ENCODE results near the gene DENND6B.

DENND6B gene

DNA sequence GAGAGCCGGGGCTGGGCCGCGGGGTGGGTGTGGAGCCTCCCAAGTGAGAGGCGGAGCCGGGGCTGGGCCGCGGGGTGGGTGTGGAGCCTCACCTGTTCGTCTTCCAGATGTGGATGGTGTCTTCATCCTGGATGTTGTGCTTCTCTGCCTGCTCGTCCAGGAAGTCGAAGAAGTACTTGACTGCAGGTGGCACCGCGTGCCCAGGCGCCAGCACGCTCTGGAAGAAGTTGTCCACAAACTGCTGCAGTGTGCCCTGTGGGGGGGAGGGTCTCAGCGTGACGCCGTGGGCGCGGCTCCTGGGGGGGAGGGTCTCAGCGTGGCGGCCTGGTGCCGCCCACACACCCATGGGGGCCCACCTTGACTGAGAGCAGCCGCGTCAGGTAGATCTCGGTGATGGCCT lies 49.1 kb downstream of the DENND6B start:
- no peak overlapping the region for H3K27ac ChIP-seq (ENCODE audit: low read length)
- H3K9ac ChIP-seq (ENCODE audit: low read length), result no peak overlapping the region
- no peaks in the 10 kb centered on the region for H3K36me3 ChIP-seq (replicated peaks; ENCODE audit: insufficient read depth, low read length)
- TF ChIP-seq EZH2phosphoT487 (IDR thresholded peaks at IDR 0.05; ENCODE audit: low read length), result no peak
- no peak for TF ChIP-seq EZH2 (optimal IDR thresholded peaks at IDR 0.05; ENCODE audit: low read depth, low read length)
- TF ChIP-seq, protein P1, sequence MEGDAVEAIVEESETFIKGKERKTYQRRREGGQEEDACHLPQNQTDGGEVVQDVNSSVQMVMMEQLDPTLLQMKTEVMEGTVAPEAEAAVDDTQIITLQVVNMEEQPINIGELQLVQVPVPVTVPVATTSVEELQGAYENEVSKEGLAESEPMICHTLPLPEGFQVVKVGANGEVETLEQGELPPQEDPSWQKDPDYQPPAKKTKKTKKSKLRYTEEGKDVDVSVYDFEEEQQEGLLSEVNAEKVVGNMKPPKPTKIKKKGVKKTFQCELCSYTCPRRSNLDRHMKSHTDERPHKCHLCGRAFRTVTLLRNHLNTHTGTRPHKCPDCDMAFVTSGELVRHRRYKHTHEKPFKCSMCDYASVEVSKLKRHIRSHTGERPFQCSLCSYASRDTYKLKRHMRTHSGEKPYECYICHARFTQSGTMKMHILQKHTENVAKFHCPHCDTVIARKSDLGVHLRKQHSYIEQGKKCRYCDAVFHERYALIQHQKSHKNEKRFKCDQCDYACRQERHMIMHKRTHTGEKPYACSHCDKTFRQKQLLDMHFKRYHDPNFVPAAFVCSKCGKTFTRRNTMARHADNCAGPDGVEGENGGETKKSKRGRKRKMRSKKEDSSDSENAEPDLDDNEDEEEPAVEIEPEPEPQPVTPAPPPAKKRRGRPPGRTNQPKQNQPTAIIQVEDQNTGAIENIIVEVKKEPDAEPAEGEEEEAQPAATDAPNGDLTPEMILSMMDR (IDR thresholded peaks at IDR 0.05; ENCODE audit: low read length), result no peak
- H3K27me3 ChIP-seq (replicated peaks; ENCODE audit: insufficient read depth, low read length), result peaks cover 1% of the 10 kb centered on the region; the same call in 1 of the 2 replicates
- H3K9me2 ChIP-seq (replicated peaks; ENCODE audit: insufficient read depth, low read length), result no peaks in the 10 kb centered on the region
- 0 out of 2 replicates have a peak, but pooled peaks cover 7% of the 10 kb centered on the region for H3K4me1 ChIP-seq (ENCODE audit: low read length)
- no peak overlapping the region for H2AFZ ChIP-seq (ENCODE audit: low read length)
- H3K4me2 ChIP-seq (ENCODE audit: low read depth, low read length), result no peak overlapping the region
- H3K79me2 ChIP-seq (ENCODE audit: low read length), result no peaks in the 10 kb centered on the region
- H3K9me3 ChIP-seq (replicated peaks; ENCODE audit: insufficient read depth, low read length), result no peaks in the 10 kb centered on the region
- DNase-seq, result no peak
- H4K20me1 ChIP-seq (ENCODE audit: insufficient read depth, low read length), result no peaks in the 10 kb centered on the region
- peaks cover 4% of the 10 kb centered on the region; the same call in 1 of the 2 replicates for H3F3A ChIP-seq (ENCODE audit: insufficient read depth, low read length)
- H3K4me3 ChIP-seq (ENCODE audit: low read length), result no peak overlapping the region

DNA sequence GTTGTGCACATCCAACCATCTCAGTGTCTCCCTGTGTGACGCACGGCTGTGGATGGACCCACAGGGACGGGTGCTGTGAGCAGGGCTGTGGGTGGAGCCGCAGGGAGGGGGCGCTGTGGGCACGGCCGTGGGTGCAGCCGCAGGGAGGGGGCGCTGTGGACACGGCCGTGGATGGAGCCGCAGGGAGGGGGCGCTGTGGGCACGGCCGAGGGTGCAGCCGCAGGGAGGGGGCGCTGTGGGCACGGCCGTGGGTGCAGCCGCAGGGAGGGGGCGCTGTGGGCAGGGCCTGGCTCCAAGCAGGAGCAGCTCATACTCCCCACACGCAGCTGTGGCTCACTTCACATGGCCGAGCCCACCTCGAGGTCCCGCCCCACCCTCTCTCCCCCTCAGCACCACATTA lies 50.7 kb downstream of the DENND6B start:
- Histone ChIP-seq H3K4me3 (ENCODE audit: low read length) (peak overlapping the region; percentile 12; the same call in 1 of the 2 replicates), H3K27ac (ENCODE audit: low read length) (no peak overlapping the region), H3K27me3 (replicated peaks; ENCODE audit: insufficient read depth, low read length) (peaks cover 12% of the 10 kb centered on the region), H3K9me2 (replicated peaks; ENCODE audit: insufficient read depth, low read length) (no peaks in the 10 kb centered on the region), H3K79me2 (ENCODE audit: low read length) (no peaks in the 10 kb centered on the region), H4K20me1 (ENCODE audit: insufficient read depth, low read length) (no peaks in the 10 kb centered on the region), H3K9me3 (replicated peaks; ENCODE audit: insufficient read depth, low read length) (no peaks in the 10 kb centered on the region), H3K36me3 (replicated peaks; ENCODE audit: insufficient read depth, low read length) (no peaks in the 10 kb centered on the region), H3K4me2 (ENCODE audit: low read depth, low read length) (peak overlapping the region; percentile 50), H2AFZ (ENCODE audit: low read length) (no peak overlapping the region), H3F3A (ENCODE audit: insufficient read depth, low read length) (peaks cover 4% of the 10 kb centered on the region; the same call in 1 of the 2 replicates), H3K4me1 (ENCODE audit: low read length) (peaks cover 11% of the 10 kb centered on the region; the same call in 1 of the 2 replicates), H3K9ac (ENCODE audit: low read length) (no peak overlapping the region)
- TF ChIP-seq EZH2 (optimal IDR thresholded peaks at IDR 0.05; ENCODE audit: low read depth, low read length) (no peak), EZH2phosphoT487 (IDR thresholded peaks at IDR 0.05; ENCODE audit: low read length) (no peak)
- TF ChIP-seq, protein P1 (IDR thresholded peaks at IDR 0.05; ENCODE audit: low read length), result peak; percentile 100
- DNase-seq, result peak; percentile 95

DNA sequence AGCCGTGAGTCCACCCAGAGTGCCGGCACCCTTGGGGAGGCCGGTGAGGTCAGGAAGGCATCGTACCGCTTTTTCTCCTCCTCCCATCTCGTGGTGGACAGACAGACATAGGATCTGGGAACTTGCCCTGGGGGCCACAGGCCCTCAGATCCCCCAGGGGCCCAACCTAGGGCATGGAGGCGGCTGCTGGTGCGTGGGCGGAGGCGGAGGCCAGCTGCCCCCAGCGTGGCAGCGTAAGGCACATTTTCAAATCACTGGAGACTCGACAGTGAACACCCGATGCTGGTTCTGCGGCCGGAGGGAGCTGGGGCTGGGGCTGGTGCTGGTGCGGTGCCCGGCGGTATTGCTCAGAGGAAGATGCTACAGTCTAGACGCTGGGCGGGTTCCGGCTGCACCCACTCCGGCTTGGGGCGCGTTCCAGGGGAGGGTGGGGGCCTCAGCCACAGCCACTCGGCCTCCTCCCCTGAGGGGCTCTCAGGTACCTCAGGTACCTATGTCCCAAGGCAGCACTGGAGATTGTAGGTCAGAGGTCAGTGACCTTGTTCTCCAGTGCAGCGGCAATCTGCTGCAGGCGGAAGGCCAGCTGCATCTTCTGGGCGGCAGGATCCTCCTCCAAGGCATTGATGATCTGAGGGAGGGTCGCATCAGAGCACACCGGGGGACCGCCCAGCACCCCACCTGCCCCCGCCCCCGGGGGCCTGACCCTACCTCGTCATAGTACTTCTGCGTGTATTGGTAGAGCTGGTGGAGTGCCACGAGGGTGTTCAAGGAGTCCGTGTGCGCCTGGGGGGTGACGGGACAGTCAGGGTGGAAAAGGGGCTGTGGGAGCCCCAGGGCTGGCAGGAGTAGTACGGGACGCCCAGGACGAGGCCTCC lies 51.4 kb downstream of the DENND6B start:
- H3F3A ChIP-seq (ENCODE audit: insufficient read depth, low read length), result peaks cover 11% of the 10 kb centered on the region
- peaks cover 14% of the 10 kb centered on the region; the same call in 1 of the 2 replicates for H3K4me1 ChIP-seq (ENCODE audit: low read length)
- H3K79me2 ChIP-seq (ENCODE audit: low read length), result no peaks in the 10 kb centered on the region
- H3K27me3 ChIP-seq (replicated peaks; ENCODE audit: insufficient read depth, low read length), result peaks cover 15% of the 10 kb centered on the region
- H3K27ac ChIP-seq (ENCODE audit: low read length), result no peak overlapping the region
- H3K9me2 ChIP-seq (replicated peaks; ENCODE audit: insufficient read depth, low read length), result no peaks in the 10 kb centered on the region
- no peaks in the 10 kb centered on the region for H3K9me3 ChIP-seq (replicated peaks; ENCODE audit: insufficient read depth, low read length)
- H2AFZ ChIP-seq (ENCODE audit: low read length), result no peak overlapping the region
- no peak overlapping the region for H3K4me3 ChIP-seq (ENCODE audit: low read length)
- DNase-seq, result no peak
- H3K9ac ChIP-seq (ENCODE audit: low read length), result no peak overlapping the region
- no peaks in the 10 kb centered on the region for H3K36me3 ChIP-seq (replicated peaks; ENCODE audit: insufficient read depth, low read length)
- no peaks in the 10 kb centered on the region for H4K20me1 ChIP-seq (ENCODE audit: insufficient read depth, low read length)
- peak overlapping the region; percentile 50; the same call in 1 of the 2 replicates for H3K4me2 ChIP-seq (ENCODE audit: low read depth, low read length)
- TF ChIP-seq EZH2 (optimal IDR thresholded peaks at IDR 0.05; ENCODE audit: low read depth, low read length) (no peak), EZH2phosphoT487 (IDR thresholded peaks at IDR 0.05; ENCODE audit: low read length) (no peak)
- TF ChIP-seq, protein P1 (IDR thresholded peaks at IDR 0.05; ENCODE audit: low read length), result no peak

Data from MM.1S (cell line).